HepG2 (cell line): ENCODE measurements around the gene SLC35B2. TPM values are rescaled to one million over a fixed set of nuclear protein-coding genes. Genes with fewer than 3 reads are reported as not detected.

Experiments
- ATAC-seq: fragments of 200-7000 bp; cut with Tn5 transposase; 3 replicates; pipeline ENCODE4 v1.9.1; 2020; ENCODE audit warnings: mild to moderate bottlenecking, moderate library complexity
- BruUV-seq: library from RNA; stranded (reverse); fragments of 400-500 nt; replicated peaks from 2 replicates; lab custom pipeline; 2021; lab: Mats Ljungman, UMichigan
- CTCF ChIA-PET: fragments of 300-600 bp; formaldehyde crosslinking; extraction: SDS; loops from one replicate; lab custom pipeline; 2021; ENCODE audit warnings: low total read pairs, inconsistent platforms, low intra/inter-chr PET ratio; lab: Yijun Ruan, JAX
- POLR2A ChIA-PET: fragments of 350-600 bp; sonication (Branson Sonifier 250); formaldehyde crosslinking; loops from one replicate; lab custom pipeline; 2020; ENCODE audit warnings: antibody characterized with exemption, inconsistent platforms; lab: Yijun Ruan, JAX
- DNase-seq: peaks from one replicate; pipeline ENCODE4 v3.0.0-alpha.2; 2015; ENCODE audit warnings: low spot score
- FAIRE-seq: peaks from 3 replicates; lab custom pipeline; 2011; peaks lifted over from hg19 to GRCh38; lab: Jason Lieb, UNC
- H2AFZ ChIP-seq: one replicate; pipeline ENCODE4 v1.6.1; 2011; ENCODE audit warnings: low read length, inconsistent platforms
- H3K27ac ChIP-seq: fragments of 300-600 bp; 3 replicates; pipeline ENCODE4 v1.8.0; 2011; ENCODE audit warnings: mixed run types, mild to moderate bottlenecking, mixed read lengths, low read length, inconsistent platforms; ENCODE audit not compliant: insufficient read depth; ENCODE audit errors: extremely low read length
- H3K27me3 ChIP-seq, 2 experiments: fragments of 200-600 bp in 1 of 2; 2 replicates in 1 of 2; 3 replicates in 1 of 2; pipeline versions ENCODE4 v1.6.0 to v1.8.0; 2011; ENCODE audit warnings: low read length in 2 of 2, mild to moderate bottlenecking in 2 of 2, moderate library complexity in 2 of 2, inconsistent platforms in 1 of 2; ENCODE audit not compliant: insufficient read depth in 2 of 2, control insufficient read depth in 1 of 2
- H3K36me3 ChIP-seq, 2 experiments: fragments of 200-600 bp in 1 of 2; replicated peaks in 1 of 2; 2 replicates in 1 of 2; 3 replicates in 1 of 2; pipeline versions ENCODE4 v1.5.1 to v1.8.0; 2011; ENCODE audit warnings: low read length in 2 of 2, inconsistent platforms in 1 of 2; ENCODE audit not compliant: insufficient read depth in 2 of 2, control insufficient read depth in 1 of 2
- H3K4me1 ChIP-seq: 2 replicates; pipeline ENCODE4 v1.5.1; 2012; ENCODE audit warnings: low read length, inconsistent platforms; ENCODE audit not compliant: insufficient read depth
- H3K4me2 ChIP-seq: 2 replicates; pipeline ENCODE4 v1.6.0; 2011; ENCODE audit warnings: low read depth, low read length, inconsistent platforms
- H3K4me3 ChIP-seq, 3 experiments: fragments of 200-600 bp in 1 of 3; sonication (generic), shearing (Covaris generic) in 1 of 3; replicated peaks in 1 of 3; 2 replicates each; pipeline ENCODE4 v1.5.1; 2011 to 2016; ENCODE audit warnings: low read length in 3 of 3, inconsistent platforms in 2 of 3, low read depth in 2 of 3, mild to moderate bottlenecking in 2 of 3, control low read depth in 1 of 3, mixed read lengths in 1 of 3; ENCODE audit not compliant: insufficient read depth in 1 of 3
- H3K79me2 ChIP-seq: one replicate; pipeline ENCODE4 v1.6.1; 2011; ENCODE audit warnings: low read length, inconsistent platforms; ENCODE audit not compliant: insufficient read depth
- H3K9ac ChIP-seq: 2 replicates; pipeline ENCODE4 v1.6.0; 2011; ENCODE audit warnings: mild to moderate bottlenecking, low read depth, low read length, inconsistent platforms; ENCODE audit not compliant: insufficient read depth
- H3K9me3 ChIP-seq: 2 replicates; pipeline ENCODE4 v1.5.1; 2012; ENCODE audit warnings: mild to moderate bottlenecking, low read length
- H4K20me1 ChIP-seq: 2 replicates; pipeline ENCODE4 v1.6.0; 2011; ENCODE audit warnings: inconsistent platforms, mild to moderate bottlenecking, low read length, moderate library complexity; ENCODE audit not compliant: insufficient read depth
- ATRX ChIP-seq: sonication (generic); formaldehyde crosslinking; IDR thresholded peaks from 2 replicates; pipeline ENCODE4 v1.4.0; 2020; ENCODE audit warnings: missing genetic modification reagents, borderline replicate concordance
- MED1 ChIP-seq: sonication (generic); formaldehyde crosslinking; IDR thresholded peaks from 2 replicates; pipeline ENCODE4 v1.4.0; 2020; ENCODE audit warnings: missing genetic modification reagents
- MED13 ChIP-seq: sonication (generic); formaldehyde crosslinking; IDR thresholded peaks from 2 replicates; pipeline ENCODE4 v1.5.0; 2020; ENCODE audit warnings: missing genetic modification reagents
- MTERF4 ChIP-seq: sonication (generic); formaldehyde crosslinking; IDR thresholded peaks from 2 replicates; pipeline ENCODE4 v1.8.0; 2023; ENCODE audit warnings: mild to moderate bottlenecking, missing genetic modification reagents
- NFIB ChIP-seq: sonication (generic); formaldehyde crosslinking; IDR thresholded peaks from 2 replicates; pipeline ENCODE4 v1.9.0; 2021; ENCODE audit warnings: missing genetic modification reagents, mild to moderate bottlenecking, borderline replicate concordance
- SP4 ChIP-seq: sonication (generic); formaldehyde crosslinking; IDR thresholded peaks from 2 replicates; pipeline ENCODE4 v1.8.1; 2023; ENCODE audit warnings: mild to moderate bottlenecking, missing genetic modification reagents
- ZNF446 ChIP-seq: sonication (generic); formaldehyde crosslinking; IDR thresholded peaks from 2 replicates; pipeline ENCODE4 v1.5.0; 2020; ENCODE audit warnings: mild to moderate bottlenecking, missing genetic modification reagents
- ZNF629 ChIP-seq: sonication (generic); formaldehyde crosslinking; conservative IDR thresholded peaks from 2 replicates; pipeline ENCODE4 v1.5.0; 2020; ENCODE audit warnings: missing genetic modification reagents
- ZNF687 ChIP-seq: sonication (generic); formaldehyde crosslinking; IDR thresholded peaks from 2 replicates; pipeline ENCODE4 v1.5.1; 2020; ENCODE audit warnings: mild to moderate bottlenecking, missing genetic modification reagents, moderate library complexity
- ZNF768 ChIP-seq: sonication (generic); formaldehyde crosslinking; IDR thresholded peaks from 2 replicates; pipeline ENCODE4 v1.4.0; 2020; ENCODE audit warnings: missing genetic modification reagents
- ZNF878 ChIP-seq: sonication (generic); formaldehyde crosslinking; IDR thresholded peaks from 2 replicates; pipeline ENCODE4 v1.8.1; 2023; ENCODE audit warnings: mild to moderate bottlenecking, missing genetic modification reagents, moderate library complexity
- WGBS: methylation state at CpG from one replicate; pipeline ENCODE4 v1.1.6; 2017; ENCODE audit warnings: low lambda C conversion rate; 5-methylcytosine and 5-hydroxymethylcytosine counted together
- in situ Hi-C: cut with HindIII; loops from 2 replicates; pipeline ENCODE4 v1.10.0; 2017; ENCODE audit warnings: low pct_unique_long_range_greater_than_20kb; ENCODE audit not compliant: extremely low pct_ligation_motif_present
- intact Hi-C: fragments of 100-400 bp; cut with micrococcal nuclease; formaldehyde crosslinking; loops from one replicate; pipeline ENCODE4 v1.10.0; 2022; ENCODE audit not compliant: unreplicated experiment
- polyA plus RNA-seq, 8 experiments: library from polyadenylated mRNA; depleted of rRNA in 3 of 8; stranded (reverse) in 7 of 8; unstranded in 1 of 8; fragments of >200 nt; fragmentation: Illumina TruSeq in 4 of 8; extraction: Trizol in 4 of 8; gene quantifications; 2 replicates each; pipeline versions ENCODE4 v1.2.1 to v1.2.3, GENCODE V29; 2011 to 2016; ENCODE audit warnings: low read depth in 4 of 8, missing spikeins in 1 of 8, mixed read lengths in 1 of 8; ENCODE audit not compliant: insufficient read depth in 1 of 8
- total RNA-seq, 5 experiments: library from RNA; depleted of rRNA; stranded (reverse); fragments of >200 nt; fragmentation: Illumina TruSeq; extraction: Trizol; gene quantifications; 2 replicates each; pipeline ENCODE4 v1.2.3, GENCODE V29; 2016; ENCODE audit warnings: low read depth in 1 of 5

Gene SLC35B2
- total and polyA plus RNA-seq, 2 of the 13 experiments (the other 11 are each of a cell fraction or from before 2014, with no cell fraction given), result 61.1 to 148 TPM

- TF ChIP-seq SP4 (CRISPR knock-in tag), result 0 out of 2 replicates have a peak, but pooled peaks have one; percentile 51
- peak; percentile 44; the same call in 1 of the 2 replicates for TF ChIP-seq ZNF446 (CRISPR knock-in tag)
Measured at GRCh38 chr6:44275271-44275748, 18.0 kb upstream of the SLC35B2 start (continued).

- Histone ChIP-seq H2AFZ (no peak overlapping the region), H4K20me1 (peaks cover 3% of the 10 kb centered on the region; the same call in 1 of the 2 replicates), H3K4me3 (no peak overlapping the region), H3K79me2 (no peaks in the 10 kb centered on the region), H3K9me3 (no peaks in the 10 kb centered on the region), H3K4me1 (peaks cover 37% of the 10 kb centered on the region), H3K4me2 (no peak overlapping the region), H3K36me3 (no peaks in the 10 kb centered on the region), H3K27ac (no peak overlapping the region), H3K27me3 (peaks cover 37 to 89% of the 10 kb centered on the region in 2 experiments), H3K9ac (no peak overlapping the region)
- in situ Hi-C loops (loop anchor here (5.0 kb wide), 1 partner anchor 64 kb away; no protein-coding TSS in a partner anchor), intact Hi-C loops (no loop called here)
- TF ChIP-seq MED13 (CRISPR knock-in tag) (no peak), NFIB (CRISPR knock-in tag) (0 out of 2 replicates have a peak, but pooled peaks have one; percentile 18), ZNF629 (CRISPR knock-in tag) (peak; percentile 65)
- BruUV-seq, result no TSS peak
- ChIA-PET CTCF (no interaction called here), POLR2A (no interaction called here)
- WGBS, result 0% methylated on average over 1 of the region's 1 CpG
- ATAC-seq (no peak), FAIRE-seq (no peak), DNase-seq (no peak)
Measured at GRCh38 chr6:44273617-44274016, 16.3 kb upstream of the SLC35B2 start.

- FAIRE-seq (no peak), ATAC-seq (no peak), DNase-seq (no peak)
- CTCF ChIA-PET, result no interaction called here
- intact Hi-C loops (no loop called here), in situ Hi-C loops (loop anchor here (5.0 kb wide), 1 partner anchor 64 kb away; no protein-coding TSS in a partner anchor)
- 36% methylated on average over 22 of the region's 23 CpGs for WGBS
- POLR2A ChIA-PET, result no interaction called here
- Histone ChIP-seq H4K20me1 (peaks cover 3% of the 10 kb centered on the region; the same call in 1 of the 2 replicates), H3K27me3 (peaks cover 35 to 89% of the 10 kb centered on the region in 2 experiments), H3K79me2 (no peaks in the 10 kb centered on the region), H3K4me2 (no peak overlapping the region), H2AFZ (no peak overlapping the region), H3K9me3 (no peaks in the 10 kb centered on the region), H3K4me1 (peaks cover 40% of the 10 kb centered on the region), H3K27ac (no peak overlapping the region), H3K4me3 (no peak overlapping the region), H3K36me3 (no peaks in the 10 kb centered on the region), H3K9ac (no peak overlapping the region)
- no TSS peak for BruUV-seq
- TF ChIP-seq MED1 (CRISPR knock-in tag) (no peak), ZNF878 (CRISPR knock-in tag) (no peak), ZNF687 (peak; percentile 16; the same call in 1 of the 2 replicates), ATRX (CRISPR knock-in tag) (no peak), ZNF768 (CRISPR knock-in tag) (peak; percentile 26; the same call in 1 of the 2 replicates), MTERF4 (CRISPR knock-in tag) (no peak)
Measured at GRCh38 chr6:44272999-44273566, 15.8 kb upstream of the SLC35B2 start.
